ENCODE results near the gene HSD17B3.

DNA sequence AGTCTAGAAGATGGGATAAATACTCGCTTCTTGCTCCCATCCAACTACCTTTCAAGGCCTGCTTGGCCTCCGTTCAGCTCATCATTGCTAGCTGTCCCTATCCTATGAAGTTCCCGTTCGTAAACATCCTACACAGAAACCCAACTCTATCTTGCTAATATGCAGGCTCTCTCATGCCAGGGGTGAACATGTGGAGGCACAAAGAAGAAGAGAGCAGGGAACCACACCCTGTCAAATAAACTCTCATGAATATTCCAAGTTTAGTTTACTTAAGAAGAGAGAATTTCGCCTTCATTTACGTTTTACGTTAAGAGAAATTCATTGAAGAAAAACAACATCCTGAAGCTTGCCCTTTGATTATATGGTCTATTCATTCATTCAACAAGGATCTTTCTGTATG, 7.9 kb upstream of the HSD17B3 start:
- TF ChIP-seq, protein P1, sequence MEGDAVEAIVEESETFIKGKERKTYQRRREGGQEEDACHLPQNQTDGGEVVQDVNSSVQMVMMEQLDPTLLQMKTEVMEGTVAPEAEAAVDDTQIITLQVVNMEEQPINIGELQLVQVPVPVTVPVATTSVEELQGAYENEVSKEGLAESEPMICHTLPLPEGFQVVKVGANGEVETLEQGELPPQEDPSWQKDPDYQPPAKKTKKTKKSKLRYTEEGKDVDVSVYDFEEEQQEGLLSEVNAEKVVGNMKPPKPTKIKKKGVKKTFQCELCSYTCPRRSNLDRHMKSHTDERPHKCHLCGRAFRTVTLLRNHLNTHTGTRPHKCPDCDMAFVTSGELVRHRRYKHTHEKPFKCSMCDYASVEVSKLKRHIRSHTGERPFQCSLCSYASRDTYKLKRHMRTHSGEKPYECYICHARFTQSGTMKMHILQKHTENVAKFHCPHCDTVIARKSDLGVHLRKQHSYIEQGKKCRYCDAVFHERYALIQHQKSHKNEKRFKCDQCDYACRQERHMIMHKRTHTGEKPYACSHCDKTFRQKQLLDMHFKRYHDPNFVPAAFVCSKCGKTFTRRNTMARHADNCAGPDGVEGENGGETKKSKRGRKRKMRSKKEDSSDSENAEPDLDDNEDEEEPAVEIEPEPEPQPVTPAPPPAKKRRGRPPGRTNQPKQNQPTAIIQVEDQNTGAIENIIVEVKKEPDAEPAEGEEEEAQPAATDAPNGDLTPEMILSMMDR (IDR thresholded peaks at IDR 0.05), result no peak
- no peak for TF ChIP-seq ZFX (IDR thresholded peaks at IDR 0.05; ENCODE audit: borderline replicate concordance)

All from 22Rv1 (cell line).